Measurements from ENCODE around the gene AVPI1.
"Not testable (repeated sequence)": the region's sequence is repeated elsewhere in the genome, so short reads cannot be mapped to it uniquely, and the experiment has no call there.

Gene AVPI1

DNA sequence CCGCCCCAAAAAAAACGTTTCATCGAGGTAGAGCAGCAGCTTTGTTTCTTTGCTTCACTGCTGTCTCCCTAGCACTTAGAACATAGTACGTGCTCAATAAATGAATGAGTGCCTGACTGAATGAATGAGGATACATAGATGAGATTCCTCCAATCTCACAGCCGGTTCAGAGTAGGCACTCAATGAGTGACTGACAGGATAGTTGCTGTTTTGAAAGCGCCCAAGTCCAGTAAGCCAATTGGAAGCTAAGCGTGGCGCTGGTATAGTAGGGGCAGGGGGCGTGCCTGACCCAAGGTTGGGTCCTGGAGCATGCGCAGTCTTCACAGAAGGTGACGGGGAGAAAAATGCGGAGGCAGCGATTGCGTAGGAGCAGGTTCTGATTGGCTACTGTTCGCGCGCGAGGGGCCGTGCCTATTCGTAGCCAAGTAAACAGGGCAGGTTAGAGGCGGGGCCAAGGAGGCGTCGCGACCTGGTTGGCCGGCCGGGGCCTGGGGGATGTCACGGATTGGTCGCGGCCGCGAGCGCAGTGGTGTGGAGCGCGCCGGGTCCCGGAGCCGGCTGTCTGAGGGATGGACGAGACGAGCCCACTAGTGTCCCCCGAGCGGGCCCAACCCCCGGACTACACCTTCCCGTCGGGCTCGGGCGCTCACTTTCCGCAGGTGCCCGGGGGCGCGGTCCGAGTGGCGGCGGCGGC is 46.7 kb downstream of the AVPI1 start, which contains the start of gene PI4K2A:
TSS of gene PI4K2A (plus strand) at position 498 of the 694 bp plus-strand sequence. CDS start at position 570, 72 bp downstream.
- DNase-seq, result peak; percentile 100

DNA sequence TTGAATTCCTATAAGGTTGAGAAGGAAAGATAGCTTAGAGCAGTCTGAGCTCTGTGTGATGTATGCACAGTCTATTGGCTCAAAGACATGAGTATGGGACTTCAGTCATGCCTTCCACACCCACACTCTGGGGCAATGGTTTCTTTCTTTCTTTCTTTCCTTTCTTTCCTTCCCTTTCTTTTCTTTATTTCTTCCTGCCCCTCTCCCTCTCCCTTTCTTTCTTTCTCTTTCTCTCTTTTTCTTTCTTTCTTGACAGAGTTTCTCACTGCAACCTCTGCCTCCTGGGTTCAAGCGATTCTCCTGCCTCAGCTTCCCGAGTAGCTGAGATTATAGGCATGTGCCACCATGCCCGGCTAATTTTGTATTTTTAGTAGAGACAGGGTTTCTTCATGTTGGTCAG is 48.0 kb downstream of the AVPI1 start:
- DNase-seq, result not testable (repeated sequence)

DNA sequence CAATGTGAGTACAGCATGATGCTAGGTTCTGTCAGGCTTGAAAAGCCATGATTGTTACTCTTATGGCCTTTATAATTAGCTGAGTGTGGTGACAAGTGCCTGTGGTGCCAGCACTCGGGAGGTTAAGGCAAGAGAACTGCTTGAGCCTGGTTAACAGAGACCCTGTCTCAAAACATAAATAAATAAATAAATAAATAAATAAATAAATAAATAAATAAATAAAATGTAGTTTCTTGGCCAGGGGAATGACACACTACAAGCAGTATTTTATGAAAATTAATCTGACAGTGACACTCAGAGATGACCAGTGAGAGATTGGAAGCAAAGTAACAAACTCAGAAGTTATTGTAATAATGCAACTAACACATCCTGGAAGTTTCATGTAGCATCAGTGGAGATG is 51.5 kb downstream of the AVPI1 start:
- DNase-seq, result no peak

DNA sequence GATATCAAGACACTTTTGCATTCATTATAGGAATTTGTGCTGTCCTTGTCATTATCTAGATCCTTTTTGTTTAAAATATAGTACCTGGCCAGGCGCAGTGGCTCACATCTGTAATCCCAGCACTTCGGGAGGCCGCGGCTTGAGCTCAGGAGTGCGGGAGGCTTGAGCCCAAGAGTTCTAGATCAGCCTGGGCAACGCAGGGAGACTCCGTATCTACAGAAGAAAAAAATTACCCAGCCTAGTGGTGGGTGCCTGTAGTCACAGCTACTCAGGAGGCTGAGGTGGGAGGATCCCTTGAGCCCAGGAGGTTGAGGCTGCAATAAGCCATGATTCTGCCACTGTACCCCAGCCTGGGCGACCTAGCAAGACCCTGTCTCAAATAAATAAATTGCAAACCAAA is 53.1 kb downstream of the AVPI1 start:
- DNase-seq, result peak; percentile 21

DNA sequence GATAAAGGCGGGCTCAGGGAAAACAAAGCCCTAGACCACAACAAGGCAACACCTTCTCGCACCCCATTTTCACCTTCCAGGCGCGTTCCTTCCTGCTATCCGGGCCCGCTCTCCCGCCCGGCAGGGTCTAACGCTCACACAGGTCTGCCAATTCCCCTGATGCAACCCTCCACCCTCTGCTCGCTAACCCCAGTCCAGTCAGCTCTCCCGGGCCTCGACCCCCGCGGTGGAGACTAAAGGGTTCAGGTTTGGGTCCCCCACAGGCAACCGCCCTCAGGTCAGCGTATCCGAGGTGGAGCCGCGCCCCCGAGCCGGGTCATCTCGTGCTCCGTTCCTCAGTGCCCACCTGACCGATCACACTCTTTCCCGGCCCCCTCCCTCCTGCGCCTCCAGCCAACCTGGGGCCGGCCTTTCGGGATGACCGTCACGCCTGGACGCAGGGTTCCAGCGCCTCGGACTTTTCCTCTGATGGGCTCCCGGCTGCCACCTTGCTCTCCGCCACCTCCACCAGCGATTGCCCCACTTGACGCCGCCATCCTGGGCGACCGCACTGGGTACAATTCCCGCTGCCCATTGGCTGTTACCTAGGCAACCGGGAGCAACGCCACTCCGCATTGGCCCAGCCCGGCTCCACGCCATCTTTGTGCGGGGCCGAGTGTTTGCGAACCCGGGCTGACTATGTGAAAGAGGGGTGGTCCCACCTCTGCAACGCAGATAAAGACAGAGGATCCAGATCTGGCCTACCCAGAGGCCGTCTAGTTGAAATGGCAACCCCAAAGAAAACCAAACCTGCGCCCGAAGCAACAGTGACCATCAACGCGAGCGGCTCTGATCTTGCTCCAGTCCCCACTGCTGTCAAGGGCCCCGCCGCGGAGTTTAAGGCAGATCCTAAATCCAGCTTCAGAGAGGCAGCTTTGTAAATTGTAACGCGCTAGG is 53.8 kb downstream of the AVPI1 start, which contains the start of gene MORN4:
TSS of gene MORN4 (minus strand) at position 552 of the 936 bp plus-strand sequence. CDS start 13,847 bp downstream, outside the sequence.
- DNase-seq, result peak; percentile 91

DNA sequence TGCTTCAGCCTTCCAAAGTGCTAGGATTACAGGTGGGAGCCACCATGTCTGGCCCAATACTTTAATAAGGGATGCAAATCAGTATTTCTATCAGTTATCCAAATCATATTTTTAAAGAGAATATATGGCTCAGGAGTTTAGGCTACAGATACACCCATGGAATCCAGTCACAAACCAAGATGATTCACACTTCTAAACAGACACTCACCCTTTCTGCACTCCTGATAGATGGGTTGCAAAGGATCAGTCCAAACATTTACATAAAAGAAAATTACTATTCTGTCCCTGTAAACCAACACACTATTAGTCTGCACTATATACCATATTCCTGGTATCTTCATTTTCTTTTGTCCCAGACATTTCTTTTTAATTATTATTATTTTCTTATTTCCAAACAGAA is 55.9 kb downstream of the AVPI1 start:
- DNase-seq, result no peak

DNA sequence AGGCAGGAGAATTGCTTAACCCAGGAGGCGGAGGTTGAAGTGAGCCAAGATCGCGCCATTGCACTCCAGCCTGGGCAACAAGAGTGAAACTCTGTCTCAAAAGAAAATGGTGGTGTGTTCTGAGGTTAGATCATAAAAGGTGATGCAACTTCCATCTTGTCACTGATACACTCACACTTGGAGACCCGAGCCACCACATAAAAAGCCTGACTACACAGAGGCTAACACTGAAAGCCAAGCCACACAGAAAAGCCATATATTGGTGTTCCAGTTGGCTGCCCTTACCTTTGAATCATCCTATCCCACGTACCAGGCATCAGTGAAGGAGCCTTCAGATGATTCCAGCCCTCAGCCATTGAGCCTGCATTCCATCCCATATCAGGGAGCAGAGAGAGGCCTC is 57.8 kb downstream of the AVPI1 start:
- DNase-seq, result no peak

DNA sequence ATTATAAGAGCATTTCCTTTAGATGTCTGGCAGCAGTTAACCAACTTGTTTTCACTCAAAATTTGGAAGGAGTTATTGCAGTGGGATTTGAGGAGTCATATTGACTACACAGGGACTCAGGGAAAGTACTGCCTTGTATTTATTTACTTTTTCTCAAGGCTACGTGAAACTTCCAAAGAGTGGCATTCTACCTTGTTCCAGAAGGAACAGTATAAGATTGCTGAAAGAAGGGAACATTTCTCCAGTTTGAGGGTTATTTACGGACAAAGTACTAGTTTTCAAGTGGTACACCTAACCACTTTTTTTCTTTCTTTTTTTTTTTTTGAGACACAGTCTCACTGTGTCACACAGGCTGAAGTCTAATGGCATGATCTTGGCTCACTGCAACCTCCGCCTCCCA is 58.8 kb downstream of the AVPI1 start:
- DNase-seq, result no peak

DNA sequence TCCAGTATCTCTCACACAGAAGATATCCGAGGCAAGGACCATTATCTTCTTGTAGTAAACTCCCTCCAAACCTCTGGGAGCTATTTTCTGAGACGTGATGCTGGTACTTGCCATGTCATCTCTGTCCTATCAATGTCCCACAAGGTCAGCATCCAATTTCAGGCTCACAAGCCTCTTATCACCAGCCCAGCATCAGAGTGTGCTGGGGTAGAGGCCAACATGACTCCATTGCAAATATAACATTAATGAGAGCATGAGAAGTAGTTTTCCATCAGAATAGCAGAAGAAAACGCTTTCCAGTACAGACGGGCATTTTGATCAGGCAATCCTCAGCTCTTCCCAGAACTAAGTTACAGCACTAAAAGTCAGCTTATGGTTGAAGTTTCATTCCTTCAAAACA is 59.3 kb downstream of the AVPI1 start:
- no peak for DNase-seq
